RWPE1 (cell line): ENCODE measurements around the gene ATP11A.

Experiments used
- CTCF ChIA-PET: fragments of 350-600 bp; sonication (Branson Sonifier 250); formaldehyde crosslinking; extraction: SDS; loops from one replicate; lab custom pipeline; 2021; lab: Yijun Ruan, JAX
- POLR2A ChIA-PET: fragments of 400-600 bp; formaldehyde crosslinking; extraction: SDS; loops from one replicate; lab custom pipeline; 2020; ENCODE audit warnings: antibody characterized with exemption; ENCODE audit not compliant: low non-redundant PET; lab: Yijun Ruan, JAX
- DNase-seq: peaks from one replicate; pipeline ENCODE4 v3.0.0; 2012; ENCODE audit warnings: low spot score
- H3K27ac ChIP-seq: fragments of 450-650 bp; 2 replicates; pipeline ENCODE4 v1.5.1; 2017
- TF ChIP-seq, protein P1 (sequence below): fragments of 450-650 bp; conservative IDR thresholded peaks from 2 replicates; pipeline ENCODE4 v1.5.1; 2017; ENCODE audit warnings: low read depth, mild to moderate bottlenecking

The ATP11A gene

DNA sequence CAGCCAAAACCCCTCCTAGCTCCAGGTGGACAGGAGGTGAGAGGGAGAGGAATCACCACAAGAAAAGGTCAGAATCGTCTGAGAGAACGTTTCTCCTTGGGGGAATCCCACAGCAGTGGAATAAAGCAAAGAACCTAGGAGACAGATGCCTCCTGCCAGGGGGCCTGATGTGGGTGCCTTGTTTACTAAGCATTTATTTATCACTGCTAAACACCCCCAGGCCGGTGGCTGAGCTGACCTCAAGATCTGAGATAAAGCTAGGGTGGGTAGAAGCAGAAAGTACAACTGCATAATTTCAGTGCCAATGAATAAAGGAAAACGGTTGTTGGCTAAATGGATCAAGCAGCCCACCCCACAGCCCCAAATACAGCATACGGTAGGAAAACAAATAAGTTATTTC, 33.9 kb upstream of the ATP11A start:
- POLR2A ChIA-PET, result no interaction called here
- no peak overlapping the region for H3K27ac ChIP-seq
- CTCF ChIA-PET, result interaction anchor here (0.7 kb wide), 1 partner anchor 77 kb away, joined by 3 read pairs; no protein-coding TSS in a partner anchor
- no peak for DNase-seq
- TF ChIP-seq, protein P1, sequence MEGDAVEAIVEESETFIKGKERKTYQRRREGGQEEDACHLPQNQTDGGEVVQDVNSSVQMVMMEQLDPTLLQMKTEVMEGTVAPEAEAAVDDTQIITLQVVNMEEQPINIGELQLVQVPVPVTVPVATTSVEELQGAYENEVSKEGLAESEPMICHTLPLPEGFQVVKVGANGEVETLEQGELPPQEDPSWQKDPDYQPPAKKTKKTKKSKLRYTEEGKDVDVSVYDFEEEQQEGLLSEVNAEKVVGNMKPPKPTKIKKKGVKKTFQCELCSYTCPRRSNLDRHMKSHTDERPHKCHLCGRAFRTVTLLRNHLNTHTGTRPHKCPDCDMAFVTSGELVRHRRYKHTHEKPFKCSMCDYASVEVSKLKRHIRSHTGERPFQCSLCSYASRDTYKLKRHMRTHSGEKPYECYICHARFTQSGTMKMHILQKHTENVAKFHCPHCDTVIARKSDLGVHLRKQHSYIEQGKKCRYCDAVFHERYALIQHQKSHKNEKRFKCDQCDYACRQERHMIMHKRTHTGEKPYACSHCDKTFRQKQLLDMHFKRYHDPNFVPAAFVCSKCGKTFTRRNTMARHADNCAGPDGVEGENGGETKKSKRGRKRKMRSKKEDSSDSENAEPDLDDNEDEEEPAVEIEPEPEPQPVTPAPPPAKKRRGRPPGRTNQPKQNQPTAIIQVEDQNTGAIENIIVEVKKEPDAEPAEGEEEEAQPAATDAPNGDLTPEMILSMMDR, result no peak

DNA sequence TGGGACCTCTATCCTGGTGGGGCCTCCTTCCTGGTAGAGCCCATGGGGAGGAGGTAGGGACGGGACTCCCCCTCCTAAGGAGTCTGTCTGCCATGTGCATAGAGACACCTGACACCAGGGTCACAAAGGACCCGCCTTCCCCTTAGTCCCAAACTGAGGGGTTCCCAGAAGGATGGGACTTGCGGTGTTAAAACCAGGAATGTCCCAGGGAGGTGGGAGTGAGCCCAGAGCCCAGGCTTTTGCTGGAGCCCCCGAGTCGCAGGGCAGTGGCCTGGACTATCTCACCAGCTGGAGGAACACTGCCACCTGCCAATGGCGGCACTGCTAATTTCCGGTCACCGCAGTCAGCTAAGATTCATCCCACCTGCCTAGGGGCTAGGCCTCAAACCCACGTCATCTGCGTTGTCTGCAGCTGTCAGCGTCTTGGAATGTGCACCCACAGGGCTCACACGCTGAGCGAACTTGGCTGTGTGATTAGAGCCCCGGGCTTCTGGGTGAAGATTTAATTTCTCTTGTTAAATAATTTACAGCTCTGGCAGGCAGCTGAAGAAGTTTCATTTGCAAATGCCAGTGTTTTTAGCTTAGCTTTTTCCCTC, 31.9 kb upstream of the ATP11A start:
- TF ChIP-seq, protein P1, result no peak
- ChIA-PET CTCF (no interaction called here), POLR2A (no interaction called here)
- DNase-seq, result peak; percentile 73
- no peak overlapping the region for H3K27ac ChIP-seq

DNA sequence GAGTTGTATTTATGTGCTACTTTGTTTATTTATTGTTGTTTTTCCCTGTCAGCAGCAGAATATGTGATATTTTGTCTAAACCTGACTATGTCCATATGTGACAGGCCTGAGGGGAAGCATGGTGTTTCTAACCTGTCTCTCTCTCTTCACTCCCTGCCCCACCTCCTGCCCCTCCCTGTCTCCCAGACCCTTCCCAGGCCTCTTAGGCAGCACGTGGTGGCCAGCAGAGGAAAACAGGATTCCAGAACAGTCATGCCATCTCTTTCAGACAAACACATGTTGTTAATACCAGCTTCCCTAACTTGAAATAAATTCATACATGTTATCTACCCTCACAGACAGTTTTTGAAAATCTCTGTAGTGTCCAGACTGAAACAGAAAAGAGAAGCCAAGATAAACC, 31.0 kb upstream of the ATP11A start:
- TF ChIP-seq, protein P1, result no peak
- POLR2A ChIA-PET, result no interaction called here
- no peak for DNase-seq
- no peak overlapping the region for H3K27ac ChIP-seq
- CTCF ChIA-PET, result no interaction called here

DNA sequence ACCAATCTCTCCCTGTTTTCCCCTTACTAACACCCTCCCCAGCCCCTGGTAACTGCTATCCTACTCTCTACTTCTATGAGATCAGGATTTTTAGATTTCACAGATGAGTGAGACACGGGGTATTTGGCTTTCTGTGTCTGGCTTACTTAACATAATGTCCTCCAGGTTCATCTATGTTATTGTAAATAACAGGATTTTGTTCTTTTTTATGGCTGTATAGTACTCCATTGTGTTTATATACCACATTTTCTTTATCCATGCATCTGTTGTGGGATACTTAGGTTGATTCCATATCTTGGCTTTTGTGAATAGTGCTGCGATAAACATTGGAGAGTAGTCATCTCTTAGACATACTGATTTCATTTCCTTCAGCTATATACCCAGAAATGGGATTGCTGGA, 28.5 kb upstream of the ATP11A start:
- ChIA-PET CTCF (no interaction called here), POLR2A (no interaction called here)
- TF ChIP-seq, protein P1, result no peak

DNA sequence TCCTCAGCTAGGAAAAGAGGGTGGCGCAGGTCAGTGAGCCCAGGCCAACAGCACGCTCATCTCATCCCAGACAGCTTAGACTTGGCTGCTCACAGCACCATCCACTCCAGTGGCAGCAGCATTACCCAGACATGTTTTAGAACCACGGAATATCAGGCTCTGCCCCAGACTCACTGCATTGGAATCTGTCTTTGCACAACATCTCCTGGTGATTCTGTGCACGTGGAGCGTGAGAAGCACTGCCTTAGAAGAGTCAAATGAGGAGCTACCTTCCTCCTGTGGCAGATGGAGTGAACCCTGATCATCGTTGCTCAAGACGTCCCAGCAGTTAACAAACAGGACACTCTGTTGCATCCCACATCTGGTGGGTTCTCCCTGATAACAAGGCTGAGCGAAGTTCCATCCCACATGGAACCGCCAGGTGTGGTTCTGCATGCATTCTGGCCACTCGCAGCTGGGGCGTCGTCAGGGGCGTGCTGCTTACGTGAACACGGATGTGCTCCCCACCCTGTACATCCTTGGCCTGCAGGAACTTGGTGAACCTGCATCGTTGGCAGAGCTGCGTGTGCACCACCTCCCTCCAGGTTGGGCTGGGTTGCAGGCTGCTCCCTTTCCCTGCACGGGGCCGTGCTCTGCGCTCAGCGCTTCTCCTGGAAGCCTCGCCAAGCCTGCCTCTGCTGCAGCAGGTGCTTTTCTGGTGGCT, 25.2 kb upstream of the ATP11A start:
- no peak for DNase-seq
- TF ChIP-seq, protein P1, result no peak
- H3K27ac ChIP-seq, result no peak overlapping the region
- ChIA-PET CTCF (interaction anchor here (0.8 kb wide), 1 partner anchor 212 kb away, joined by 4 read pairs; no protein-coding TSS in a partner anchor), POLR2A (no interaction called here)

More for the DNA sequence above, 28.5 kb upstream of the ATP11A start:
- no peak for DNase-seq
- no peak overlapping the region for H3K27ac ChIP-seq

DNA sequence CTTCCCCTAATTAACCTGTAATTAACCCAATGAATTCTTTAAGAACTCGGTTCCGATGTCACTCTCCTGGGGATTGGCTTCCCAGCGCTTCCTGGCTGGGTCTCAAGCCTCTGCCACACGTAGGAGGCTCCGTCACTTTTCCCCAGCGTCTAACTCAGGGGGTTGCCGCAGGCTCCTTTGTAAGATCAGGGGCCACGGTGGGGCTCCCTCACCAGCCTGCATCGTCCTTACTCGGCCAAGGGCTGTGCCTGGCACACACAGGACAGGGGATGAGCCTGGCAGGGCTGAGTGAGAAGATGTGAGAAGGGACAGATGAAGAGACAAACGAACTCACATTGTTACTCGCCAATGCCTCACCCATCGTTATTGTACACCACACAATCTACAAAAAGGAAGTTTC, 20.9 kb upstream of the ATP11A start:
- TF ChIP-seq, protein P1, result no peak
- CTCF ChIA-PET, result no interaction called here
- POLR2A ChIA-PET, result no interaction called here
- no peak for DNase-seq
- no peak overlapping the region for H3K27ac ChIP-seq
